ENCODE measurements around the gene CAMK1D. TPM values are rescaled to one million over a fixed set of nuclear protein-coding genes. Genes with fewer than 3 reads are reported as not detected.

The CAMK1D gene
- total and polyA plus RNA-seq, 2 experiments from 2014 or later = 3.5 to 6.0 TPM

DNA sequence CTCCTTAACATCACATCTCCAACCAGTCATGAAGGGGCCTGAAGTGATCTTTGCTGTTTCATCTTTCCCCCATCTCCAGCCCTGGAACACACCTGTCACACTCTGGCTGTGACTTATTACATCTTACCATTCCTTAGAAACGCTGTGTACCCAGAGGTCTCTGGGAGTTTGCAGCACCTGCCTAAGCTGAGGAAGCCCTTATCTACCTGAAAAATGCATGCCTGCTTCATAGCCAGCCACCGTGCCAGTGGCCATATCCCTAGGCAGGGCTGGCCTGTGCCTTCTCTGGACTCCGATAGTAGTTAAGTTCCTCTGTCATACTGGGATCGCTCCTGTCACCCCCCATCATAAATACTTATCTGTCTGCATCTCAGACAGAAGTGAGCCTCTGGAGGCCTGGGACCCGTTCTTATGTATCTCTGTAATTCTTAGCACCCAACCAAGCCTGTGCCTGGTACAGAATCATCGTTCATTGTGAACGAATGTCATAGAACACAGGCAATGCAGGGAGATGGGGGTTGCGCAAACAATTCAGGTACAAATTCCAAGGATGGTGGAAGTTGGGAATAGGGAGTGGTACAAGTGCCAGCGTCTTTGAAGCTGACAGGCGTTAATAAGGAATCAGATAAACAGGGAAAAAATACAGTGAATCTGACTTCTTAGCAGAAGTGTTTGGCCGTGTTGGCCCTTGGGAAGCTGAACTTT is 254.6 kb downstream of the CAMK1D start:
- peak; percentile 47 for DNase-seq (ENCODE audit: low spot score)
- Histone ChIP-seq H3K4me2 (no peak overlapping the region), H4K20me1 (ENCODE audit: insufficient read depth, poor library complexity, severe bottlenecking) (no peaks in the 10 kb centered on the region), H2AFZ (no peak overlapping the region), H3K4me1 (ENCODE audit: insufficient read depth) (peaks cover 16% of the 10 kb centered on the region), H3K4me3 (no peak overlapping the region), H3K27ac (peak overlapping the region; percentile 55), H3K9me2 (replicated peaks; ENCODE audit: insufficient read depth) (no peaks in the 10 kb centered on the region), H3K79me2 (no peaks in the 10 kb centered on the region), H3K27me3 (no peaks in the 10 kb centered on the region), H3K36me3 (replicated peaks; ENCODE audit: insufficient read depth, low read depth) (no peaks in the 10 kb centered on the region), H3K9me3 (ENCODE audit: low read depth) (no peaks in the 10 kb centered on the region)
- 70% methylated on average over 11 of the region's 11 CpGs for WGBS (ENCODE audit: low lambda C conversion rate, missing lambda C conversion rate)
- TF ChIP-seq, protein P1, sequence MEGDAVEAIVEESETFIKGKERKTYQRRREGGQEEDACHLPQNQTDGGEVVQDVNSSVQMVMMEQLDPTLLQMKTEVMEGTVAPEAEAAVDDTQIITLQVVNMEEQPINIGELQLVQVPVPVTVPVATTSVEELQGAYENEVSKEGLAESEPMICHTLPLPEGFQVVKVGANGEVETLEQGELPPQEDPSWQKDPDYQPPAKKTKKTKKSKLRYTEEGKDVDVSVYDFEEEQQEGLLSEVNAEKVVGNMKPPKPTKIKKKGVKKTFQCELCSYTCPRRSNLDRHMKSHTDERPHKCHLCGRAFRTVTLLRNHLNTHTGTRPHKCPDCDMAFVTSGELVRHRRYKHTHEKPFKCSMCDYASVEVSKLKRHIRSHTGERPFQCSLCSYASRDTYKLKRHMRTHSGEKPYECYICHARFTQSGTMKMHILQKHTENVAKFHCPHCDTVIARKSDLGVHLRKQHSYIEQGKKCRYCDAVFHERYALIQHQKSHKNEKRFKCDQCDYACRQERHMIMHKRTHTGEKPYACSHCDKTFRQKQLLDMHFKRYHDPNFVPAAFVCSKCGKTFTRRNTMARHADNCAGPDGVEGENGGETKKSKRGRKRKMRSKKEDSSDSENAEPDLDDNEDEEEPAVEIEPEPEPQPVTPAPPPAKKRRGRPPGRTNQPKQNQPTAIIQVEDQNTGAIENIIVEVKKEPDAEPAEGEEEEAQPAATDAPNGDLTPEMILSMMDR (IDR thresholded peaks at IDR 0.05; ENCODE audit: poor library complexity) = no peak
- TF ChIP-seq EZH2 (IDR thresholded peaks at IDR 0.05; ENCODE audit: borderline replicate concordance) = no peak
- no peak for TF ChIP-seq EZH2phosphoT487 (IDR thresholded peaks at IDR 0.05; ENCODE audit: low read depth, severe bottlenecking, unreplicated experiment)

DNA sequence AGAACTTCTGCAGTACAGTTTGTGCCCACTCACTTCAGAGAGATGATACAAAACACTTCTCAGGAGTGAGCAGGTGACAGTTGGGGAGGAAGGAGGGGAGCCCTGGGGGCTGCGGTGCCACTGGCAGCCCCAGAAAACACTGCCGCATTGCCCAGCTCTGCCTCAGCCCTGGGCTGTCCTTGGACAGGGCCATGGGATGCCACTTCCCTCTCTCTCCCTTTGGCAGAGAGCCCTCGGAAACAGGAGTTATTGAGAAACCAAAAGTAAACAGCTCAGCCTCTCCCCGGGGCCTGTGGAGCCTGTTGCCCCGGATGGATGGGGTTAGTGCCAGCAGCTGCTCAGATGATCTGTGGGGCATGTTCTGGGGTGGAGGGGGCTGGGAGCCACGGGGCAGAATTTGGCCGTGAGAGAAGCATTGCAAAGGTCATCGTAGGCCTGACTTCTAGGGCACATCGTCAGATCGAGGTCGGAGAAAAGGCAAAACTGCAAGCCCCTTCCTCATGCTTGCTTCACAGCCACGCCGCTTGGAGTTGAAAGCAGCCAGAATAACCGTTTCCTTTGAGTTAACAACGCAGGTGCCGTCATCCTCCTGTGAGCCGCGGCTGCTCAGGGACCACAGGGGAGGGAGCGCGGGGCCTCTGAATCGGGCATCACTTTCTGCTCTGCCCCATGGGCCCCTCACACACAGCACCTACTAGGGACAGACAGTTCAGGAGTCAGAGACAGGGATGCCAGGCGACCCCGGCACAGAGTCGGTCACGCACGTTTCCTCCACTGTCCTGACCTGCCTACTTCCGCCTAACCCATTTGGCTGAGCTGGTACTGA is 256.4 kb downstream of the CAMK1D start:
- Histone ChIP-seq H3K36me3 (replicated peaks; ENCODE audit: insufficient read depth, low read depth) (no peaks in the 10 kb centered on the region), H3K9me3 (ENCODE audit: low read depth) (no peaks in the 10 kb centered on the region), H3K27me3 (no peaks in the 10 kb centered on the region), H3K4me1 (ENCODE audit: insufficient read depth) (peaks cover 16% of the 10 kb centered on the region), H3K4me2 (peak overlapping the region; percentile 39), H2AFZ (no peak overlapping the region), H3K4me3 (no peak overlapping the region), H3K27ac (peak overlapping the region; percentile 53), H4K20me1 (ENCODE audit: insufficient read depth, poor library complexity, severe bottlenecking) (no peaks in the 10 kb centered on the region), H3K79me2 (no peaks in the 10 kb centered on the region), H3K9me2 (replicated peaks; ENCODE audit: insufficient read depth) (no peaks in the 10 kb centered on the region)
- TF ChIP-seq, protein P1 (IDR thresholded peaks at IDR 0.05; ENCODE audit: poor library complexity) = no peak
- no peak for TF ChIP-seq EZH2phosphoT487 (IDR thresholded peaks at IDR 0.05; ENCODE audit: low read depth, severe bottlenecking, unreplicated experiment)
- no peak for TF ChIP-seq EZH2 (IDR thresholded peaks at IDR 0.05; ENCODE audit: borderline replicate concordance)
- WGBS (ENCODE audit: low lambda C conversion rate, missing lambda C conversion rate) = 70% methylated on average over 27 of the region's 27 CpGs
- peak; percentile 64 for DNase-seq (ENCODE audit: low spot score)

DNA sequence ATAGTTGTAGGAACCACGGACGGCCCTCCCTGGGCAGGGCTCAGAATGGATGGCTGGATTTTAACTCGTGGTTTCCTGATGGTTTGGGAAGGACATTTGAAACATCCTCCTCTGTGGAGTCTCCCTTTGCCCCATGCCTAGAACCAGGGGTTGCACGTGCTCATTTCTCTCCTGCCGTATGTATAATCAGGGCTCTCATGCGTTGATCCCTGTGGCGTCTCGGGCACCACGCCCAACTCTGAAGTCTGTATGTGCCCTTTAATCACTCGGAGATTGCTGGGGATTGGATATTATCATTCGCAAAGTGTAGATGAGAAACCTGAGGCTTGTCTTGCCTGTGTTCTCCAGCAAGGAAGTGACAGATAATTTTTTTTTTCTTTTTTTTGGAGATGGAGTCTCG is 257.1 kb downstream of the CAMK1D start:
- no peak for DNase-seq (ENCODE audit: low spot score)
- no peak overlapping the region for H3K4me3 ChIP-seq
- no peak overlapping the region for H2AFZ ChIP-seq
- no peak overlapping the region for H3K27ac ChIP-seq
- no peaks in the 10 kb centered on the region for H4K20me1 ChIP-seq (ENCODE audit: insufficient read depth, poor library complexity, severe bottlenecking)
- WGBS (ENCODE audit: low lambda C conversion rate, missing lambda C conversion rate) = 91% methylated on average over 12 of the region's 12 CpGs
- H3K4me1 ChIP-seq (ENCODE audit: insufficient read depth) = peaks cover 16% of the 10 kb centered on the region
- H3K36me3 ChIP-seq (replicated peaks; ENCODE audit: insufficient read depth, low read depth) = no peaks in the 10 kb centered on the region
- H3K79me2 ChIP-seq = no peaks in the 10 kb centered on the region
- TF ChIP-seq, protein P1 (IDR thresholded peaks at IDR 0.05; ENCODE audit: poor library complexity) = no peak
- TF ChIP-seq EZH2 (IDR thresholded peaks at IDR 0.05; ENCODE audit: borderline replicate concordance) (no peak), EZH2phosphoT487 (IDR thresholded peaks at IDR 0.05; ENCODE audit: low read depth, severe bottlenecking, unreplicated experiment) (no peak)
- H3K27me3 ChIP-seq = no peaks in the 10 kb centered on the region
- no peaks in the 10 kb centered on the region for H3K9me2 ChIP-seq (replicated peaks; ENCODE audit: insufficient read depth)
- H3K9me3 ChIP-seq (ENCODE audit: low read depth) = no peaks in the 10 kb centered on the region
- no peak overlapping the region for H3K4me2 ChIP-seq

Measured in hepatocyte (in vitro differentiated cells).